GM18519 (cell line): Measurements from ENCODE around the gene OPRL1.

Source experiments
- ATAC-seq: cut with Tn5 transposase; IDR thresholded peaks from one replicate; pipeline ENCODE4 v1.9.1; 2021; ENCODE audit warnings: mild to moderate bottlenecking, moderate library complexity; ENCODE audit not compliant: unreplicated experiment, low FRiP score

Gene OPRL1

GRCh38 chr20:64101731-64102621 is 22.1 kb downstream of the OPRL1 start:
- ATAC-seq, result no peak

- ATAC-seq, result no peak
Observed at GRCh38 chr20:64102647-64103354, 22.9 kb downstream of the OPRL1 start.

- no peak for ATAC-seq
Observed at GRCh38 chr20:64103871-64104666, 24.2 kb downstream of the OPRL1 start.

GRCh38 chr20:64104667-64105451 is 25.0 kb downstream of the OPRL1 start:
- ATAC-seq, result no peak

- ATAC-seq, result no peak
Observed at GRCh38 chr20:64105846-64106434, 26.1 kb downstream of the OPRL1 start.

- no peak for ATAC-seq
Observed at GRCh38 chr20:64106435-64106961, 26.6 kb downstream of the OPRL1 start.

- no peak for ATAC-seq
Observed at GRCh38 chr20:64106981-64107735, 27.3 kb downstream of the OPRL1 start, which contains the start of gene NPBWR2. NPBWR2 (minus strand) TSS chr20:64107565; CDS start chr20:64106831, 734 bp downstream.

GRCh38 chr20:64107736-64108457 is 28.0 kb downstream of the OPRL1 start:
- no peak for ATAC-seq

GRCh38 chr20:64108731-64109681 is 29.1 kb downstream of the OPRL1 start:
- ATAC-seq, result no peak

- ATAC-seq, result no peak
Observed at GRCh38 chr20:64109831-64110391, 30.0 kb downstream of the OPRL1 start.

GRCh38 chr20:64110411-64111068 is 30.7 kb downstream of the OPRL1 start:
- no peak for ATAC-seq

GRCh38 chr20:64111841-64112641 is 32.2 kb downstream of the OPRL1 start:
- ATAC-seq, result no peak

- no peak for ATAC-seq
Observed at GRCh38 chr20:64112691-64113443, 33.0 kb downstream of the OPRL1 start.

GRCh38 chr20:64113444-64113775 is 33.5 kb downstream of the OPRL1 start:
- no peak for ATAC-seq
